Hepatocyte (in vitro differentiated cells): ENCODE results near the gene SFXN5. TPM values are rescaled to one million over a fixed set of nuclear protein-coding genes. Genes with fewer than 3 reads are reported as not detected.

Experiments used
- DNase-seq: peaks from one replicate; pipeline ENCODE4 v3.0.0-alpha.2; 2016; ENCODE audit warnings: low spot score
- H2AFZ ChIP-seq: fragments of 200-600 bp; sonication (generic); 2 replicates; pipeline ENCODE4 v1.6.0; 2016; ENCODE audit warnings: antibody characterized with exemption, mild to moderate bottlenecking
- H3K27ac ChIP-seq: fragments of 200-600 bp; sonication (generic); 2 replicates; pipeline ENCODE4 v1.5.1; 2016; ENCODE audit warnings: mild to moderate bottlenecking
- H3K27me3 ChIP-seq: fragments of 200-600 bp; sonication (generic); 2 replicates; pipeline ENCODE4 v1.6.1; 2016
- H3K36me3 ChIP-seq: fragments of 200-600 bp; sonication (generic); replicated peaks from 2 replicates; pipeline ENCODE4 v1.5.1; 2016; ENCODE audit warnings: low read depth; ENCODE audit not compliant: insufficient read depth
- H3K4me1 ChIP-seq: fragments of 200-600 bp; sonication (generic); 2 replicates; pipeline ENCODE4 v1.5.1; 2016; ENCODE audit warnings: mild to moderate bottlenecking, moderate library complexity; ENCODE audit not compliant: insufficient read depth
- H3K4me2 ChIP-seq: fragments of 200-600 bp; sonication (generic); 2 replicates; pipeline ENCODE4 v1.6.0; 2016
- H3K4me3 ChIP-seq: fragments of 200-600 bp; sonication (generic); 2 replicates; pipeline ENCODE4 v1.5.1; 2016; ENCODE audit warnings: mild to moderate bottlenecking
- H3K79me2 ChIP-seq: fragments of 200-600 bp; sonication (generic); 2 replicates; pipeline ENCODE4 v1.6.0; 2017; ENCODE audit warnings: mild to moderate bottlenecking
- H3K9me2 ChIP-seq: fragments of 200-600 bp; sonication (generic); replicated peaks from 2 replicates; pipeline ENCODE4 v1.6.0; 2017; ENCODE audit warnings: mild to moderate bottlenecking; ENCODE audit not compliant: insufficient read depth
- H3K9me3 ChIP-seq: fragments of 200-600 bp; sonication (generic); 2 replicates; pipeline ENCODE4 v1.5.1; 2016; ENCODE audit warnings: low read depth, mild to moderate bottlenecking
- H4K20me1 ChIP-seq: fragments of 200-600 bp; sonication (generic); 2 replicates; pipeline ENCODE4 v1.6.0; 2016; ENCODE audit warnings: mild to moderate bottlenecking; ENCODE audit not compliant: insufficient read depth, poor library complexity, severe bottlenecking
- EZH2 ChIP-seq: fragments of 200-600 bp; sonication (generic); IDR thresholded peaks from 2 replicates; pipeline ENCODE4 v1.6.1; 2016; ENCODE audit warnings: antibody characterized with exemption, mild to moderate bottlenecking, borderline replicate concordance
- EZH2phosphoT487 ChIP-seq: fragments of 200-600 bp; sonication (generic); IDR thresholded peaks from one replicate; pipeline ENCODE4 v1.6.1; 2018; ENCODE audit warnings: antibody characterized with exemption, mild to moderate bottlenecking, low read depth, moderate library complexity; ENCODE audit not compliant: unreplicated experiment, severe bottlenecking
- WGBS: methylation state at CpG from one replicate; pipeline ENCODE4 v1.1.6; 2016; ENCODE audit warnings: low lambda C conversion rate; ENCODE audit errors: missing lambda C conversion rate; 5-methylcytosine and 5-hydroxymethylcytosine counted together
- polyA plus RNA-seq: library from polyadenylated mRNA; unstranded; fragments of >200 nt; fragmentation: Nextera tagmentation; extraction: Ambion mirVana; gene quantifications from 2 replicates; pipeline ENCODE4 v1.2.1, GENCODE V29; 2016
- total RNA-seq: library from RNA; depleted of rRNA; stranded (reverse); fragments of >200 nt; gene quantifications from 2 replicates; pipeline ENCODE4 v1.2.3, GENCODE V29; 2014
- TF ChIP-seq, protein P1 (sequence below): fragments of 200-600 bp; sonication (generic); IDR thresholded peaks from 2 replicates; pipeline ENCODE4 v1.5.1; 2016; ENCODE audit warnings: antibody characterized with exemption, mild to moderate bottlenecking; ENCODE audit not compliant: poor library complexity

SFXN5 gene
- total and polyA plus RNA-seq, 2 experiments from 2014 or later, result 25.8 to 34.6 TPM

DNA sequence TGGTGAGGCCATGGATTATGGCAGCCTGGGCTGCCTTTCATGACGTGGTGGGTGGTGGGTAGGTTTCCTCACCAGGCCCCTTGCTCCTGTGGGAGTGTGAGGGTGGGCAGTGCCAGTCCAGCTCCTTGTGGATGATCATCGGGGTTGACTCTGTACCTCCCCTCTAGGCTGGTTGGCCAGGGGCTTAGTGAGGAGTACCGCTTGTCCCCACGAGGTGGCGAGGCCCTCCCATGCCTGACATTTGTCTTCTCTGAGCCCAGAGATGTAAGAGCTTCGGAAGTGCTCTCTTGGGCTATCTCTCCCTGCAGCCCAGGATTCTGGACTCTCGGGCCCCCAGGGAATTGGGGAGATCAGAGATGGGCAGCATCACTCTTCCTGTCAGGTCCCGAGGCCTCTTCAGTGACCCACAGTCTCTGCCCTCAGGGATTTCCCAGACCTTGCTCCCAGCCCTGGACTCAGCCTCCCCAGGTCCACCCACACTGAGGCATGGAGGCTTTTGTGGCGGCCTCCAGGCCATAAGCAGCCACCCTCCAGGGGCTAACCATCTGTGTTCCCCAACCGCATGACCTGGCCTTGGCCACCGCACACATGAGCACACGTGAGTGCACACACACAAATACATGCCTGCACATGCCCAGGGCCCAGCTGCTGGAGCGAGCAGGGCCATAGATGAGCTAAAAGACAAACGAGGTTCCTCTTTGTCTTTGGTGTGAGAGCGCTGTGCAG is 177.8 kb downstream of the SFXN5 start:
- Histone ChIP-seq H3K36me3 (no peaks in the 10 kb centered on the region), H3K9me2 (no peaks in the 10 kb centered on the region), H3K9me3 (no peaks in the 10 kb centered on the region), H3K27me3 (peaks cover 10% of the 10 kb centered on the region), H3K4me2 (no peak overlapping the region), H4K20me1 (no peaks in the 10 kb centered on the region), H2AFZ (no peak overlapping the region), H3K79me2 (no peaks in the 10 kb centered on the region), H3K4me3 (no peak overlapping the region), H3K27ac (no peak overlapping the region), H3K4me1 (peaks cover 1% of the 10 kb centered on the region)
- TF ChIP-seq EZH2phosphoT487 (no peak), EZH2 (no peak)
- TF ChIP-seq, protein P1, sequence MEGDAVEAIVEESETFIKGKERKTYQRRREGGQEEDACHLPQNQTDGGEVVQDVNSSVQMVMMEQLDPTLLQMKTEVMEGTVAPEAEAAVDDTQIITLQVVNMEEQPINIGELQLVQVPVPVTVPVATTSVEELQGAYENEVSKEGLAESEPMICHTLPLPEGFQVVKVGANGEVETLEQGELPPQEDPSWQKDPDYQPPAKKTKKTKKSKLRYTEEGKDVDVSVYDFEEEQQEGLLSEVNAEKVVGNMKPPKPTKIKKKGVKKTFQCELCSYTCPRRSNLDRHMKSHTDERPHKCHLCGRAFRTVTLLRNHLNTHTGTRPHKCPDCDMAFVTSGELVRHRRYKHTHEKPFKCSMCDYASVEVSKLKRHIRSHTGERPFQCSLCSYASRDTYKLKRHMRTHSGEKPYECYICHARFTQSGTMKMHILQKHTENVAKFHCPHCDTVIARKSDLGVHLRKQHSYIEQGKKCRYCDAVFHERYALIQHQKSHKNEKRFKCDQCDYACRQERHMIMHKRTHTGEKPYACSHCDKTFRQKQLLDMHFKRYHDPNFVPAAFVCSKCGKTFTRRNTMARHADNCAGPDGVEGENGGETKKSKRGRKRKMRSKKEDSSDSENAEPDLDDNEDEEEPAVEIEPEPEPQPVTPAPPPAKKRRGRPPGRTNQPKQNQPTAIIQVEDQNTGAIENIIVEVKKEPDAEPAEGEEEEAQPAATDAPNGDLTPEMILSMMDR, result peak; percentile 66
- DNase-seq, result peak; percentile 79
- 54% methylated on average over 15 of the region's 15 CpGs for WGBS

- no peak overlapping the region for H2AFZ ChIP-seq
Measured at GRCh38 chr2:72892506-72893173, 178.9 kb downstream of the SFXN5 start.

More at GRCh38 chr2:72892506-72893173, 178.9 kb downstream of the SFXN5 start:
- Histone ChIP-seq H3K79me2 (no peaks in the 10 kb centered on the region), H3K9me2 (no peaks in the 10 kb centered on the region), H4K20me1 (no peaks in the 10 kb centered on the region), H3K27ac (no peak overlapping the region), H3K4me2 (no peak overlapping the region), H3K4me3 (no peak overlapping the region), H3K4me1 (peaks cover 9% of the 10 kb centered on the region), H3K9me3 (no peaks in the 10 kb centered on the region), H3K36me3 (no peaks in the 10 kb centered on the region), H3K27me3 (peaks cover 6% of the 10 kb centered on the region)
- DNase-seq, result peak; percentile 84
- TF ChIP-seq EZH2, result no peak
- TF ChIP-seq, protein P1, result peak; percentile 67
- 25% methylated on average over 11 of the region's 11 CpGs for WGBS

Other genes starting within 250 kb of the SFXN5 start
- gene EXOC6B, start 245.7 kb downstream of the SFXN5 start, total RNA-seq, result 36.2 and 50.0 TPM in 2 replicates
- gene EXOC6B, start 245.7 kb downstream of the SFXN5 start, polyA plus RNA-seq, result 11.1 and 11.8 TPM in 2 replicates
- gene SPR, start 184.3 kb downstream of the SFXN5 start, total RNA-seq, result 44.8 and 48.3 TPM in 2 replicates
- gene SPR, start 184.3 kb downstream of the SFXN5 start, polyA plus RNA-seq, result 55.3 and 63.3 TPM in 2 replicates
- 0.12 and 1.2 TPM in 2 replicates for gene EMX1, start 154.2 kb downstream of the SFXN5 start, total RNA-seq
- 0.16 and 0.34 TPM in 2 replicates for gene EMX1, start 154.2 kb downstream of the SFXN5 start, polyA plus RNA-seq
- 33.7 and 34.7 TPM in 2 replicates for gene RAB11FIP5, start 41.2 kb upstream of the SFXN5 start, total RNA-seq
- gene RAB11FIP5, start 41.2 kb upstream of the SFXN5 start, polyA plus RNA-seq, result 31.1 and 33.5 TPM in 2 replicates
- gene NOTO, start 130.9 kb upstream of the SFXN5 start, total RNA-seq, result not detected in 2 replicates
- not detected in 2 replicates for gene NOTO, start 130.9 kb upstream of the SFXN5 start, polyA plus RNA-seq
- 15.5 and 28.3 TPM in 2 replicates for gene SMYD5, start 142.5 kb upstream of the SFXN5 start, total RNA-seq
- gene SMYD5, start 142.5 kb upstream of the SFXN5 start, polyA plus RNA-seq, result 10.0 and 16.9 TPM in 2 replicates
- gene PRADC1, start 161.5 kb upstream of the SFXN5 start, total RNA-seq, result 26.9 and 36.6 TPM in 2 replicates
- gene PRADC1, start 161.5 kb upstream of the SFXN5 start, polyA plus RNA-seq, result 31.6 and 39.7 TPM in 2 replicates
- 195 and 197 TPM in 2 replicates for gene CCT7, start 162.6 kb upstream of the SFXN5 start, total RNA-seq
- 190 TPM in 2 replicates for gene CCT7, start 162.6 kb upstream of the SFXN5 start, polyA plus RNA-seq
- 0.92 and 2.1 TPM in 2 replicates for gene FBXO41, start 212.8 kb upstream of the SFXN5 start, total RNA-seq
- gene FBXO41, start 212.8 kb upstream of the SFXN5 start, polyA plus RNA-seq, result 1.2 and 1.3 TPM in 2 replicates
- gene EGR4, start 221.8 kb upstream of the SFXN5 start, total RNA-seq, result 0.23 TPM in 1 of 2 replicates, not detected in the other
- 0.78 and 1.9 TPM in 2 replicates for gene EGR4, start 221.8 kb upstream of the SFXN5 start, polyA plus RNA-seq